ENCODE results near the gene HSP90B1. TPM values are rescaled to one million over a fixed set of nuclear protein-coding genes. Genes with fewer than 3 reads are reported as not detected.
A peak's percentile ranks its signal among the peaks of the same experiment; 100 is the strongest.

Gene HSP90B1
- total and polyA plus RNA-seq, 9 of the 15 experiments (the other 6 are each of a cell fraction or from before 2014, with no cell fraction given), result 196 to 719 (median 557) TPM

DNA sequence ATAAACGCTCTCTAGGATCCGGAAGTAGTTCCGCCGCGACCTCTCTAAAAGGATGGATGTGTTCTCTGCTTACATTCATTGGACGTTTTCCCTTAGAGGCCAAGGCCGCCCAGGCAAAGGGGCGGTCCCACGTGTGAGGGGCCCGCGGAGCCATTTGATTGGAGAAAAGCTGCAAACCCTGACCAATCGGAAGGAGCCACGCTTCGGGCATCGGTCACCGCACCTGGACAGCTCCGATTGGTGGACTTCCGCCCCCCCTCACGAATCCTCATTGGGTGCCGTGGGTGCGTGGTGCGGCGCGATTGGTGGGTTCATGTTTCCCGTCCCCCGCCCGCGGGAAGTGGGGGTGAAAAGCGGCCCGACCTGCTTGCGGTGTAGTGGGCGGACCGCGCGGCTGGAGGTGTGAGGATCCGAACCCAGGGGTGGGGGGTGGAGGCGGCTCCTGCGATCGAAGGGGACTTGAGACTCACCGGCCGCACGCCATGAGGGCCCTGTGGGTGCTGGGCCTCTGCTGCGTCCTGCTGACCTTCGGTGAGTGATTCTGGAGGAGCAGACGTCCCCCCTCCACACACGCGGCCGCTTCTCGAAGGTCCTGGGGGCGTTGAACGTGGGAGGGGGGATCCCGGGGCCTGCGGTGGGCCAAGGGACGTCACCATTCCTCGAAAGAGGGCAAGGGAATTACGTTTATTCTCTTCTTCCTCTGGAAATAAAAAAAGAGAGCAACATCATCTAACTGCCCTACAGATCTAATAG is at the start of gene HSP90B1 (continued):
- TF ChIP-seq ZBTB11 (CRISPR knock-in tag; IDR thresholded peaks at IDR 0.05) (peak in 1 of 3 experiments; percentile 67; a peak in 3 of 6 replicates), TAF7 (tag; IDR thresholded peaks at IDR 0.05) (peak; percentile 77), CXXC5 (CRISPR knock-in tag; IDR thresholded peaks at IDR 0.05) (peak; percentile 81), NFYB (IDR thresholded peaks at IDR 0.05; ENCODE audit: extremely low read depth, insufficient read length) (peak; percentile 93), REST (IDR thresholded peaks at IDR 0.05; ENCODE audit: borderline replicate concordance) (no peak), REST (CRISPR knock-in tag; IDR thresholded peaks at IDR 0.05; ENCODE audit: low read depth) (peak; percentile 71; the same call in 1 of the 2 replicates), XRCC3 (IDR thresholded peaks at IDR 0.05) (no peak), RFX1 (IDR thresholded peaks at IDR 0.05) (no peak), XRCC5 (IDR thresholded peaks at IDR 0.05; ENCODE audit: low read depth, low read length) (no peak; the same call in 1 of the 2 replicates), ZNF175 (CRISPR knock-in tag; IDR thresholded peaks at IDR 0.05; ENCODE audit: low read depth) (peak; percentile 81), SUPT5H (IDR thresholded peaks at IDR 0.05) (peak; percentile 98), POLR2AphosphoS5 (IDR thresholded peaks at IDR 0.05; ENCODE audit: control insufficient read depth, insufficient read depth, low read depth, low read length) (peak; percentile 94)
- TF ChIP-seq, protein P1, sequence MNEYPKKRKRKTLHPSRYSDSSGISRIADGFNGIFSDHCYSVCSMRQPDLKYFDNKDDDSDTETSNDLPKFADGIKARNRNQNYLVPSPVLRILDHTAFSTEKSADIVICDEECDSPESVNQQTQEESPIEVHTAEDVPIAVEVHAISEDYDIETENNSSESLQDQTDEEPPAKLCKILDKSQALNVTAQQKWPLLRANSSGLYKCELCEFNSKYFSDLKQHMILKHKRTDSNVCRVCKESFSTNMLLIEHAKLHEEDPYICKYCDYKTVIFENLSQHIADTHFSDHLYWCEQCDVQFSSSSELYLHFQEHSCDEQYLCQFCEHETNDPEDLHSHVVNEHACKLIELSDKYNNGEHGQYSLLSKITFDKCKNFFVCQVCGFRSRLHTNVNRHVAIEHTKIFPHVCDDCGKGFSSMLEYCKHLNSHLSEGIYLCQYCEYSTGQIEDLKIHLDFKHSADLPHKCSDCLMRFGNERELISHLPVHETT (CRISPR knock-in tag; conservative IDR thresholded peaks at IDR 0.05 in 1 of 2, IDR thresholded peaks at IDR 0.05 in 1 of 2), result peak in 1 of 2 experiments; percentile 62; a peak in 1 of 4 replicates

Data from K562 (cell line).